ENCODE data around the gene SYT9. TPM values are rescaled to one million over a fixed set of nuclear protein-coding genes. Genes with fewer than 3 reads are reported as not detected.

Gene SYT9
- total RNA-seq, 1 experiment from 2014 or later = not detected

GRCh38 chr11:7418906-7419305 is 167.2 kb downstream of the SYT9 start:
- ChIA-PET CTCF (no interaction called here), POLR2A (ENCODE audit: unreplicated experiment) (no interaction called here)
- no peak for DNase-seq
- Histone ChIP-seq H3K4me2 (no peak overlapping the region), H2AFZ (no peak overlapping the region), H3K27ac (no peak overlapping the region), H3F3A (ENCODE audit: insufficient read depth, low read depth) (no peaks in the 10 kb centered on the region), H3K4me1 (replicated peaks; ENCODE audit: insufficient read depth) (peaks cover 11% of the 10 kb centered on the region; the same call in 1 of the 2 replicates), H3K9me2 (ENCODE audit: insufficient read depth) (no peaks in the 10 kb centered on the region), H3K79me2 (ENCODE audit: low read depth) (no peaks in the 10 kb centered on the region), H3K4me3 (no peak overlapping the region), H3K9me3 (ENCODE audit: insufficient read depth, low read depth) (no peaks in the 10 kb centered on the region), H4K20me1 (ENCODE audit: insufficient read depth) (no peaks in the 10 kb centered on the region), H3K27me3 (ENCODE audit: insufficient read depth, low read depth) (no peaks in the 10 kb centered on the region), H3K36me3 (ENCODE audit: low read depth) (no peaks in the 10 kb centered on the region)
- BruUV-seq (replicated peaks) = no TSS peak
- no peak for TF ChIP-seq CTCF (conservative IDR thresholded peaks at IDR 0.05)
- no peak for TF ChIP-seq EZH2 (IDR thresholded peaks at IDR 0.05; ENCODE audit: low read depth)
- intact Hi-C loops (cut with micrococcal nuclease; ENCODE audit: unreplicated experiment) = no loop called here

- Histone ChIP-seq H3K4me2 (no peak overlapping the region), H3K4me1 (replicated peaks; ENCODE audit: insufficient read depth) (no peaks in the 10 kb centered on the region), H3K27me3 (ENCODE audit: insufficient read depth, low read depth) (no peaks in the 10 kb centered on the region), H3K36me3 (ENCODE audit: low read depth) (no peaks in the 10 kb centered on the region), H3K9me3 (ENCODE audit: insufficient read depth, low read depth) (no peaks in the 10 kb centered on the region), H3K27ac (no peak overlapping the region), H3F3A (ENCODE audit: insufficient read depth, low read depth) (no peaks in the 10 kb centered on the region), H3K4me3 (no peak overlapping the region), H4K20me1 (ENCODE audit: insufficient read depth) (no peaks in the 10 kb centered on the region), H3K79me2 (ENCODE audit: low read depth) (no peaks in the 10 kb centered on the region), H3K9me2 (ENCODE audit: insufficient read depth) (no peaks in the 10 kb centered on the region), H2AFZ (no peak overlapping the region)
- no peak for TF ChIP-seq EZH2 (IDR thresholded peaks at IDR 0.05; ENCODE audit: low read depth)
- no peak for TF ChIP-seq CTCF (conservative IDR thresholded peaks at IDR 0.05)
- BruUV-seq (replicated peaks) = no TSS peak
- intact Hi-C loops (cut with micrococcal nuclease; ENCODE audit: unreplicated experiment) = loop anchor here (2.0 kb wide), 1 partner anchor 36 kb away; no protein-coding TSS in a partner anchor
- no peak for DNase-seq
- ChIA-PET POLR2A (ENCODE audit: unreplicated experiment) (no interaction called here), CTCF (no interaction called here)
These were observed 169.4 kb downstream of the SYT9 start for GRCh38 chr11:7421136-7421535.

GRCh38 chr11:7422544-7423331 is 171.0 kb downstream of the SYT9 start:
- ChIA-PET CTCF (no interaction called here), POLR2A (ENCODE audit: unreplicated experiment) (no interaction called here)
- H3F3A ChIP-seq (ENCODE audit: insufficient read depth, low read depth) = no peaks in the 10 kb centered on the region
- no peak overlapping the region for H3K4me2 ChIP-seq
- H4K20me1 ChIP-seq (ENCODE audit: insufficient read depth) = no peaks in the 10 kb centered on the region
- intact Hi-C loops (cut with micrococcal nuclease; ENCODE audit: unreplicated experiment) = no loop called here
- no peaks in the 10 kb centered on the region for H3K36me3 ChIP-seq (ENCODE audit: low read depth)
- H3K27me3 ChIP-seq (ENCODE audit: insufficient read depth, low read depth) = no peaks in the 10 kb centered on the region
- H3K9me2 ChIP-seq (ENCODE audit: insufficient read depth) = no peaks in the 10 kb centered on the region
- no peak overlapping the region for H3K4me3 ChIP-seq
- no peaks in the 10 kb centered on the region for H3K79me2 ChIP-seq (ENCODE audit: low read depth)
- H2AFZ ChIP-seq = no peak overlapping the region
- no TSS peak for BruUV-seq (replicated peaks)
- no peaks in the 10 kb centered on the region for H3K9me3 ChIP-seq (ENCODE audit: insufficient read depth, low read depth)
- TF ChIP-seq EZH2 (IDR thresholded peaks at IDR 0.05; ENCODE audit: low read depth) (no peak), CTCF (conservative IDR thresholded peaks at IDR 0.05) (no peak)
- no peak for DNase-seq
- no peaks in the 10 kb centered on the region for H3K4me1 ChIP-seq (replicated peaks; ENCODE audit: insufficient read depth)
- H3K27ac ChIP-seq = no peak overlapping the region
